ENCODE measurements around the gene PARVG. TPM values are rescaled to one million over a fixed set of nuclear protein-coding genes. Genes with fewer than 3 reads are reported as not detected.

Gene PARVG
- total RNA-seq, 1 experiment from 2014 or later, result 1.3 TPM

DNA sequence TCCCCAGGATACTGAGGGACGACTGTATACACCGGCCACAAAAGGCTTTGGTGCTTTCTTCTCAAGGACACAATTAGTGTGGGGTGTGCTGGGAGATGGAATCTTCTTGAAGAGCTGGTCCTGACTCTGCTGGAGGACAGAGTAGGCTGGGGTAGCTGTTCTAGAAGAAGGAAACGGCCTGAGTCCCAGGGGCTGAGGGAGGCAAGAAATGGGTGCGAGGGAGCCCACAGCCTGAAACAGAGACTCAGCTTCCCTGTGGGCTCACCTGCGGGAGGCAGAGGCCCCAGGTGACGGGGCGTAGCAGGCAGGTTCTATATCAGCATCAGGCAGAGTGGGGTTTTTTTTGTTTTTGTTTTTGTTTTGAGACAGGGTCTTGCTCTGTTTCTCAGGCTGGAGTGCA is 36.6 kb downstream of the PARVG start:
- H3K9me3 Mint-ChIP-seq, result peaks cover 8 to 12% of the 10 kb centered on the region in 2 experiments; a peak in 4 of 5 replicates
- no peaks in the 10 kb centered on the region for H3K23me2 ChIP-seq (ENCODE audit: insufficient read length, low read depth, low read length, poor library complexity, severe bottlenecking)
- H2BK12ac ChIP-seq (ENCODE audit: insufficient read length, low read depth, low read length), result no peak overlapping the region

More for the DNA sequence above, 36.6 kb downstream of the PARVG start:
- Histone ChIP-seq H3K56ac (ENCODE audit: insufficient read length, low read depth, low read length) (no peak overlapping the region), H3K4me1 (ENCODE audit: insufficient read depth, low read length) (no peaks in the 10 kb centered on the region), H2BK15ac (ENCODE audit: low read depth, low read length) (no peak overlapping the region), H4K91ac (ENCODE audit: insufficient read length, low read depth, low read length) (no peak overlapping the region), H2BK20ac (ENCODE audit: low read depth, low read length, poor library complexity, severe bottlenecking) (no peak overlapping the region), H3K4me2 (ENCODE audit: insufficient read depth, insufficient read length, low read length) (no peak overlapping the region), H3K4ac (ENCODE audit: low read depth, low read length) (no peak overlapping the region), H3K27ac (ENCODE audit: insufficient read length, low read depth, low read length) (no peak overlapping the region), H2BK120ac (ENCODE audit: low read depth, low read length, poor library complexity, severe bottlenecking) (no peak overlapping the region), H4K5ac (ENCODE audit: insufficient read length, low read depth, low read length) (no peak overlapping the region), H3K23ac (ENCODE audit: insufficient read length, low read depth, low read length) (no peak overlapping the region), H2BK5ac (ENCODE audit: insufficient read length, low read length) (no peak overlapping the region), H4K20me1 (ENCODE audit: control insufficient read depth, insufficient read depth, insufficient read length) (no peaks in the 10 kb centered on the region), H4K8ac (replicated peaks; ENCODE audit: insufficient read length, low read depth, low read length) (no peak overlapping the region), H3K79me1 (ENCODE audit: insufficient read depth, low read depth, low read length, poor library complexity, severe bottlenecking) (no peaks in the 10 kb centered on the region), H3T11ph (ENCODE audit: low read length) (no peak overlapping the region), H3K18ac (ENCODE audit: insufficient read length, low read depth, low read length) (no peak overlapping the region), H3K27me3 (ENCODE audit: insufficient read depth, low read length) (no peaks in the 10 kb centered on the region), H3K9me3 (ENCODE audit: control insufficient read depth, low read depth, low read length) (no peaks in the 10 kb centered on the region), H3K14ac (ENCODE audit: insufficient read depth, low read length) (no peak overlapping the region), H2AK5ac (ENCODE audit: insufficient read length, low read length) (no peak overlapping the region), H3K79me2 (ENCODE audit: insufficient read depth, low read length) (no peaks in the 10 kb centered on the region), H2AFZ (ENCODE audit: low read length) (no peak overlapping the region), H3K9ac (ENCODE audit: extremely low read depth, insufficient read length, low read length) (no peak overlapping the region)
- H3K4me1 Mint-ChIP-seq, result no peaks in the 10 kb centered on the region
- peaks cover 0 to 9% (median 0%) of the 10 kb centered on the region in 3 experiments; a peak in 2 of 7 replicates for H3K36me3 Mint-ChIP-seq (ENCODE audit: insufficient read depth in 1 of 3, low read depth in 3 of 3)
- WGBS (ENCODE audit: extremely low coverage, insufficient read length, low lambda C conversion rate), result no CpG with 5 or more reads among the region's 7 CpGs
- H3K27ac Mint-ChIP-seq, result peak overlapping the region in 1 of 3 experiments; percentile 47; a peak in 3 of 7 replicates
- DNase-seq, result no peak
- no peak overlapping the region for H3K4me3 Mint-ChIP-seq
- H3K27me3 Mint-ChIP-seq (ENCODE audit: low read depth), result peaks cover 8% of the 10 kb centered on the region
- TF ChIP-seq, protein P1, sequence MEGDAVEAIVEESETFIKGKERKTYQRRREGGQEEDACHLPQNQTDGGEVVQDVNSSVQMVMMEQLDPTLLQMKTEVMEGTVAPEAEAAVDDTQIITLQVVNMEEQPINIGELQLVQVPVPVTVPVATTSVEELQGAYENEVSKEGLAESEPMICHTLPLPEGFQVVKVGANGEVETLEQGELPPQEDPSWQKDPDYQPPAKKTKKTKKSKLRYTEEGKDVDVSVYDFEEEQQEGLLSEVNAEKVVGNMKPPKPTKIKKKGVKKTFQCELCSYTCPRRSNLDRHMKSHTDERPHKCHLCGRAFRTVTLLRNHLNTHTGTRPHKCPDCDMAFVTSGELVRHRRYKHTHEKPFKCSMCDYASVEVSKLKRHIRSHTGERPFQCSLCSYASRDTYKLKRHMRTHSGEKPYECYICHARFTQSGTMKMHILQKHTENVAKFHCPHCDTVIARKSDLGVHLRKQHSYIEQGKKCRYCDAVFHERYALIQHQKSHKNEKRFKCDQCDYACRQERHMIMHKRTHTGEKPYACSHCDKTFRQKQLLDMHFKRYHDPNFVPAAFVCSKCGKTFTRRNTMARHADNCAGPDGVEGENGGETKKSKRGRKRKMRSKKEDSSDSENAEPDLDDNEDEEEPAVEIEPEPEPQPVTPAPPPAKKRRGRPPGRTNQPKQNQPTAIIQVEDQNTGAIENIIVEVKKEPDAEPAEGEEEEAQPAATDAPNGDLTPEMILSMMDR (conservative IDR thresholded peaks at IDR 0.05), result no peak

Measured in H9 (cell line).